K562 (cell line): Measurements from ENCODE around the gene BEST1. TPM values are rescaled to one million over a fixed set of nuclear protein-coding genes. Genes with fewer than 3 reads are reported as not detected.
A peak's percentile ranks its signal among the peaks of the same experiment; 100 is the strongest.

Source experiments
- BHLHE40 ChIP-seq: IDR thresholded peaks from 2 replicates; pipeline ENCODE4 v1.6.1; 2011; ENCODE audit warnings: low read length, improper control_type of control experiment
- CBFB ChIP-seq: sonication (generic); formaldehyde crosslinking; IDR thresholded peaks from 2 replicates; pipeline ENCODE4 v1.4.0; 2020; ENCODE audit warnings: mild to moderate bottlenecking, missing genetic modification reagents
- DACH1 ChIP-seq: fragments of 450-650 bp; IDR thresholded peaks from 2 replicates; pipeline ENCODE4 v1.6.1; 2018; ENCODE audit not compliant: partially characterized antibody
- EP300 ChIP-seq: IDR thresholded peaks from 2 replicates; pipeline ENCODE4 v1.6.1; 2012; ENCODE audit warnings: low read length, improper control_type of control experiment
- FOXP1 ChIP-seq: sonication (generic); formaldehyde crosslinking; IDR thresholded peaks from 2 replicates; pipeline ENCODE4 v1.8.0; 2022; ENCODE audit warnings: mild to moderate bottlenecking, missing genetic modification reagents
- GATA2 ChIP-seq: sonication (generic); formaldehyde crosslinking; IDR thresholded peaks from 2 replicates; pipeline ENCODE4 v1.4.0; 2020; ENCODE audit warnings: mild to moderate bottlenecking, missing genetic modification reagents
- GATAD2A ChIP-seq: fragments of 450-650 bp; IDR thresholded peaks from 2 replicates; pipeline ENCODE4 v1.6.1; 2017
- HIVEP1 ChIP-seq: fragments of 250-450 bp; sonication (Bioruptor Pico); IDR thresholded peaks from 2 replicates; pipeline ENCODE4 v1.4.0; 2020; ENCODE audit warnings: mild to moderate bottlenecking
- JUN ChIP-seq, 2 experiments: sonication (generic) in 1 of 2; formaldehyde crosslinking in 1 of 2; IDR thresholded peaks; 2 replicates each; pipeline versions ENCODE4 v1.6.1 to v1.8.0; 2012 to 2022; ENCODE audit warnings: borderline replicate concordance in 2 of 2, mild to moderate bottlenecking in 2 of 2, improper control_type of control experiment in 1 of 2, low read depth in 1 of 2, low read length in 1 of 2, missing genetic modification reagents in 1 of 2
- JUND ChIP-seq, 2 experiments: IDR thresholded peaks; 2 replicates in 1 of 2; 3 replicates in 1 of 2; pipeline ENCODE4 v1.6.1; 2011; ENCODE audit warnings: borderline replicate concordance in 2 of 2, low read depth in 2 of 2, low read length in 2 of 2, improper control_type of control experiment in 1 of 2, missing biosample characterization in 1 of 2, missing genetic modification characterization in 1 of 2, missing genetic modification reagents in 1 of 2
- MEIS2 ChIP-seq: fragments of 450-650 bp; IDR thresholded peaks from 2 replicates; pipeline ENCODE4 v1.6.1; 2014; ENCODE audit warnings: mild to moderate bottlenecking; ENCODE audit not compliant: partially characterized antibody
- MLLT1 ChIP-seq, 2 experiments: fragments of 450-650 bp; IDR thresholded peaks; 2 replicates each; pipeline ENCODE4 v1.6.1; 2016
- PHF8 ChIP-seq: fragments of 200-600 bp; sonication (generic); IDR thresholded peaks from 2 replicates; pipeline ENCODE4 v1.6.1; 2012; ENCODE audit warnings: mixed run types, mild to moderate bottlenecking, inconsistent platforms, low read length, moderate library complexity, borderline replicate concordance
- STAT5A ChIP-seq: IDR thresholded peaks from 2 replicates; pipeline ENCODE4 v1.6.1; 2012; ENCODE audit warnings: low read length, inconsistent platforms, borderline replicate concordance
- TBP ChIP-seq: optimal IDR thresholded peaks from 2 replicates; pipeline ENCODE3; 2011; ENCODE audit warnings: low read depth, low read length, improper control_type of control experiment
- TCF7L2 ChIP-seq: fragments of 150-350 bp; IDR thresholded peaks from 2 replicates; pipeline ENCODE4 v1.6.1; 2016; ENCODE audit warnings: low read depth, mild to moderate bottlenecking, low read length, moderate library complexity
- ZNF75A ChIP-seq: fragments of 450-650 bp; formaldehyde crosslinking; IDR thresholded peaks from 2 replicates; pipeline ENCODE4 v1.4.0; 2020; ENCODE audit warnings: mild to moderate bottlenecking
- ZNF764 ChIP-seq: fragments of 250-450 bp; sonication (Bioruptor Pico); IDR thresholded peaks from 2 replicates; pipeline ENCODE4 v1.4.0; 2020; ENCODE audit warnings: low read depth, mild to moderate bottlenecking, moderate library complexity
- ZNF830 ChIP-seq: fragments of 250-450 bp; sonication (Bioruptor Pico); IDR thresholded peaks from 2 replicates; pipeline ENCODE4 v1.5.0; 2021; ENCODE audit warnings: mild to moderate bottlenecking
- polyA plus RNA-seq, 8 experiments: library from polyadenylated mRNA; depleted of rRNA in 4 of 8; stranded (reverse) in 5 of 8; unstranded in 3 of 8; fragments of >200 nt; fragmentation: Nextera tagmentation in 2 of 8; fragmentation: Illumina TruSeq in 1 of 8; extraction: Ambion mirVana in 2 of 8; extraction: Trizol in 1 of 8; gene quantifications; 2 replicates each; pipeline versions ENCODE4 v1.2.1 to v1.2.3, GENCODE V29; 2011 to 2014; ENCODE audit warnings: inconsistent platforms in 1 of 8, missing spikeins in 1 of 8
- total RNA-seq, 7 experiments: library from RNA; depleted of rRNA in 6 of 7; stranded (reverse); fragments of >200 nt in 6 of 7; fragmentation: Illumina TruSeq in 2 of 7; extraction: Trizol in 2 of 7; gene quantifications; 2 replicates each; pipeline versions ENCODE4 v1.2.1 to v1.2.3, GENCODE V29; 2011 to 2021; ENCODE audit warnings: low replicate concordance in 1 of 7
- TF ChIP-seq, protein P1 (sequence below): fragments of 450-650 bp; IDR thresholded peaks from 2 replicates; pipeline ENCODE4 v1.6.1; 2016; ENCODE audit warnings: mild to moderate bottlenecking
- TF ChIP-seq, protein P2 (sequence below), 2 experiments: IDR thresholded peaks; 2 replicates each; pipeline ENCODE4 v1.6.1; 2011; ENCODE audit warnings: borderline replicate concordance in 1 of 2, control low read depth in 1 of 2, low read depth in 1 of 2, low read length in 1 of 2, mild to moderate bottlenecking in 1 of 2, mixed read lengths in 1 of 2, moderate library complexity in 1 of 2; ENCODE audit not compliant: insufficient read depth in 1 of 2, insufficient read length in 1 of 2, poor library complexity in 1 of 2, severe bottlenecking in 1 of 2; ENCODE audit errors: extremely low read depth in 1 of 2

BEST1 gene
- total and polyA plus RNA-seq, 9 of the 15 experiments (the other 6 are each of a cell fraction or from before 2014, with no cell fraction given) = 0.07 to 1.3 (median 0.40) TPM

DNA sequence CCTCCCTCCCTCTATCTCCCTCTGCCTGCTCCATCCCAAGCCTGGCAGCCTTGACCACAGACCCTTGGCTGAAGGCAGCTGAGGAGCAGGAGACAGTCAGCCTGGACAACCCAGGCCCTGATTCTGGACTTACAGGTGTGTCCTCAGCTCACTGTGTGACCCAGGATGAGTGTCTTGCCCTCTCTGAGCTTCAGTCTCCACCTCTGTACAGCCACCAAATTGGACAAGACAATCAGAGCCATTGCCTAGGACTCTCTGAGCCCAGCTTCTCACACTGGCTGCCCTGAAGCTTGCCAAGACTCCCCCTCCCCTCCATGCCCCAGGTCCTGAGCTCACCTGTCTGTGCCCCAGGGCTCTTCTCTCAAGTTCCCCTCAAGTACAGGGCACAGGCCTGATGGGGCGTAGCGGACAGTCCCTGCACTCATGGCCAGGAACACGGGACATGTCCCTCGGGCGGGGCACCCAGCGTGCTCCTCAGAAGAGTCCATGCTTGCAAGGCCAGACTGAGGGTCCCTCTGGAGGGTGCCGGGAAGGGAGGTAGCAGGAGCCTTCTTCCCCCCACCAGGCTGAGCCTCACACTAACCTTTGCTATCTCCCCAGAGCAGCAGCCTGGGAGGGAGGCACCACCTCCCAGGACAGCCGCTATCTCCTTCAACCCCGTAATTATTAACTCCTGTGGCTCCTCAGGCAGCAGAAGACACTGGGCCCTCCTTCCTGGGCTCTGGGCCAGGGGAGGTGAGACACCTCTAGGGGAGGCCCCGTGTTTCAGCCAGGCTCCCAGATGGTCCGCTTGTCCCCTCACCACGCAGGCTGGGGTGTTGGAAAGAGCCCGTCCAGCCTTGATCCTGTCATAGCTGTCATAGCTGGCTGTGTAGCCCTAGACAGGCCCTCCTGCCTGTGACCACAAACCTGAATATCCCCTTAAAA lies 30.2 kb upstream of the BEST1 start (continued):
- TF ChIP-seq FOXP1 (CRISPR knock-in tag) = peak; percentile 93
- TF ChIP-seq EP300 = peak; percentile 91
- TF ChIP-seq GATAD2A = peak; percentile 35; the same call in 1 of the 2 replicates
- TF ChIP-seq, protein P1, sequence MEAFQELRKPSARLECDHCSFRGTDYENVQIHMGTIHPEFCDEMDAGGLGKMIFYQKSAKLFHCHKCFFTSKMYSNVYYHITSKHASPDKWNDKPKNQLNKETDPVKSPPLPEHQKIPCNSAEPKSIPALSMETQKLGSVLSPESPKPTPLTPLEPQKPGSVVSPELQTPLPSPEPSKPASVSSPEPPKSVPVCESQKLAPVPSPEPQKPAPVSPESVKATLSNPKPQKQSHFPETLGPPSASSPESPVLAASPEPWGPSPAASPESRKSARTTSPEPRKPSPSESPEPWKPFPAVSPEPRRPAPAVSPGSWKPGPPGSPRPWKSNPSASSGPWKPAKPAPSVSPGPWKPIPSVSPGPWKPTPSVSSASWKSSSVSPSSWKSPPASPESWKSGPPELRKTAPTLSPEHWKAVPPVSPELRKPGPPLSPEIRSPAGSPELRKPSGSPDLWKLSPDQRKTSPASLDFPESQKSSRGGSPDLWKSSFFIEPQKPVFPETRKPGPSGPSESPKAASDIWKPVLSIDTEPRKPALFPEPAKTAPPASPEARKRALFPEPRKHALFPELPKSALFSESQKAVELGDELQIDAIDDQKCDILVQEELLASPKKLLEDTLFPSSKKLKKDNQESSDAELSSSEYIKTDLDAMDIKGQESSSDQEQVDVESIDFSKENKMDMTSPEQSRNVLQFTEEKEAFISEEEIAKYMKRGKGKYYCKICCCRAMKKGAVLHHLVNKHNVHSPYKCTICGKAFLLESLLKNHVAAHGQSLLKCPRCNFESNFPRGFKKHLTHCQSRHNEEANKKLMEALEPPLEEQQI = peak; percentile 69
- no peak for TF ChIP-seq ZNF764 (CRISPR knock-in tag)
- TF ChIP-seq CBFB (CRISPR knock-in tag) = 0 out of 2 replicates have a peak, but pooled peaks have one; percentile 19
- TF ChIP-seq STAT5A = peak; percentile 81
- peak; percentile 70; the same call in 1 of the 2 replicates for TF ChIP-seq JUND (IDR thresholded peaks at IDR 0.05; ENCODE audit: borderline replicate concordance, low read depth, low read length)
- TF ChIP-seq JUND (tag; IDR thresholded peaks at IDR 0.05; ENCODE audit: borderline replicate concordance, low read depth, low read length) = peak; percentile 59; the same call in 1 of the 3 replicates
- no peak for TF ChIP-seq HIVEP1
- 0 out of 4 replicates have a peak, but pooled peaks of 1 of the 2 experiments have one; percentile 43 for TF ChIP-seq MLLT1 (IDR thresholded peaks at IDR 0.05)
- no peak for TF ChIP-seq TCF7L2
- peak; percentile 58 for TF ChIP-seq BHLHE40
- no peak for TF ChIP-seq JUN (IDR thresholded peaks at IDR 0.05; ENCODE audit: borderline replicate concordance, low read depth, low read length)
- 0 out of 2 replicates have a peak, but pooled peaks have one; percentile 25 for TF ChIP-seq JUN (CRISPR knock-in tag; IDR thresholded peaks at IDR 0.05; ENCODE audit: borderline replicate concordance)
- TF ChIP-seq GATA2 (CRISPR knock-in tag) = peak; percentile 97
- peak; percentile 65 for TF ChIP-seq MEIS2
- TF ChIP-seq DACH1 = peak; percentile 68
- TF ChIP-seq ZNF830 (CRISPR knock-in tag) = no peak
- TF ChIP-seq PHF8 = peak; percentile 40; the same call in 1 of the 2 replicates
- no peak for TF ChIP-seq TBP
- TF ChIP-seq, protein P2, sequence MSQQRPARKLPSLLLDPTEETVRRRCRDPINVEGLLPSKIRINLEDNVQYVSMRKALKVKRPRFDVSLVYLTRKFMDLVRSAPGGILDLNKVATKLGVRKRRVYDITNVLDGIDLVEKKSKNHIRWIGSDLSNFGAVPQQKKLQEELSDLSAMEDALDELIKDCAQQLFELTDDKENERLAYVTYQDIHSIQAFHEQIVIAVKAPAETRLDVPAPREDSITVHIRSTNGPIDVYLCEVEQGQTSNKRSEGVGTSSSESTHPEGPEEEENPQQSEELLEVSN (IDR thresholded peaks at IDR 0.05; ENCODE audit: borderline replicate concordance in 1 of 2, extremely low read depth in 1 of 2, insufficient read depth in 1 of 2, insufficient read length in 1 of 2, low read depth in 1 of 2, low read length in 1 of 2, poor library complexity in 1 of 2, severe bottlenecking in 1 of 2) = peak in 1 of 2 experiments; percentile 40
- no peak for TF ChIP-seq ZNF75A (CRISPR knock-in tag)
